ENCODE data around the gene ZFYVE21. TPM values are rescaled to one million over a fixed set of nuclear protein-coding genes. Genes with fewer than 3 reads are reported as not detected.

The ZFYVE21 gene
- total RNA-seq, 4 donors from 2014 or later: 121 to 180 (median 156) TPM

GRCh38 chr14:103685276-103686211 is 30.1 kb upstream of the ZFYVE21 start:
- 82% methylated on average over 23 of the region's 23 CpGs for WGBS
- no peak for DNase-seq (ENCODE audit: extremely low spot score)
- peaks cover 27 to 90% (median 83%) of the 10 kb centered on the region in 4 donors for H3K36me3 ChIP-seq
- H3K27me3 ChIP-seq: no peaks in the 10 kb centered on the region
- intact Hi-C loops (cut with DNase I): loop anchor here (10.0 kb wide), 1 partner anchor 111 kb away; no protein-coding TSS in a partner anchor
- no peak overlapping the region for H3K4me3 ChIP-seq
- peaks cover 15 to 44% (median 39%) of the 10 kb centered on the region in 4 donors for H3K4me1 ChIP-seq
- no peak for TF ChIP-seq POLR2AphosphoS5 (IDR thresholded peaks at IDR 0.05)
- no peak for TF ChIP-seq EP300 (IDR thresholded peaks at IDR 0.05)
- TF ChIP-seq, protein P1, sequence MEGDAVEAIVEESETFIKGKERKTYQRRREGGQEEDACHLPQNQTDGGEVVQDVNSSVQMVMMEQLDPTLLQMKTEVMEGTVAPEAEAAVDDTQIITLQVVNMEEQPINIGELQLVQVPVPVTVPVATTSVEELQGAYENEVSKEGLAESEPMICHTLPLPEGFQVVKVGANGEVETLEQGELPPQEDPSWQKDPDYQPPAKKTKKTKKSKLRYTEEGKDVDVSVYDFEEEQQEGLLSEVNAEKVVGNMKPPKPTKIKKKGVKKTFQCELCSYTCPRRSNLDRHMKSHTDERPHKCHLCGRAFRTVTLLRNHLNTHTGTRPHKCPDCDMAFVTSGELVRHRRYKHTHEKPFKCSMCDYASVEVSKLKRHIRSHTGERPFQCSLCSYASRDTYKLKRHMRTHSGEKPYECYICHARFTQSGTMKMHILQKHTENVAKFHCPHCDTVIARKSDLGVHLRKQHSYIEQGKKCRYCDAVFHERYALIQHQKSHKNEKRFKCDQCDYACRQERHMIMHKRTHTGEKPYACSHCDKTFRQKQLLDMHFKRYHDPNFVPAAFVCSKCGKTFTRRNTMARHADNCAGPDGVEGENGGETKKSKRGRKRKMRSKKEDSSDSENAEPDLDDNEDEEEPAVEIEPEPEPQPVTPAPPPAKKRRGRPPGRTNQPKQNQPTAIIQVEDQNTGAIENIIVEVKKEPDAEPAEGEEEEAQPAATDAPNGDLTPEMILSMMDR (IDR thresholded peaks at IDR 0.05): no peak
- TF ChIP-seq POLR2A (IDR thresholded peaks at IDR 0.05; ENCODE audit: low read depth): no peak
- H3K9me3 ChIP-seq: no peaks in the 10 kb centered on the region
- peak overlapping the region in 3 of 4 donors; percentile 1 to 37 (median 30) for H3K27ac ChIP-seq (replicated peaks in 1 of 4)

DNA sequence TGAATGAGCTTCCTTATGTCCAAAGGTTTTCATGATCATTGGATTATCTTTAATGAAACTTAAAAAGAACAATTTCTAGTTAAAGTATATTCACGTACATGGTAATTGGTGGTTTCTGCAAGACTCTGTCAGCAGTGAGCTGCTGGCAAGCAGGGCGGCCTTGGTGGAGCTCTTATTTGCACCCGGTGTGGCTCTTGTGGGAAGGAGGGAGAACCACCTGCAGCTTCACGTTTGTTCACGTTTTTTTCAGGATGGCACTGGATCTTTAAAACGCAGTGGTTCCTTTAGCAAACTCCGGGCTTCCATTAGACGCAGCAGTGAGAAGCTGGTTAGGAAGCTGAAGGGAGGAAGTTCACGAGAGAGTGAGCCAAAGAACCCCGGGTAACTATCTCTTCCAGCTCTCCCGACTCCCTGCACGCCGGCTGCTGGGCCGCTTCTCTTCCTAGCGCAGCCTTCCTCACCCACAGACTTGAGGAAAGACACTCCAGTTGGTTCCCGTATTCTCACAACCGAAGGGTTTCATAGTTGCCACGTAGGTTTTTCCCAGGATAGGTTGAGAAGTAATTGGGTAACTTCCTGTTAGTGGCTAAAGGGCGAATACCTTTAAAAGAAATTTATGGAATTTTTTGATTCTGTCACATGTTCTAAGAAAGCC is 28.7 kb upstream of the ZFYVE21 start:
- peaks cover 15 to 44% (median 39%) of the 10 kb centered on the region in 4 donors for H3K4me1 ChIP-seq
- H3K27ac ChIP-seq (replicated peaks in 1 of 4): no peak overlapping the region
- no peaks in the 10 kb centered on the region for H3K9me3 ChIP-seq
- H3K36me3 ChIP-seq: peaks cover 16 to 85% (median 75%) of the 10 kb centered on the region in 4 donors
- TF ChIP-seq EP300 (IDR thresholded peaks at IDR 0.05) (no peak), POLR2AphosphoS5 (IDR thresholded peaks at IDR 0.05) (no peak), POLR2A (IDR thresholded peaks at IDR 0.05; ENCODE audit: low read depth) (no peak)
- TF ChIP-seq, protein P1 (IDR thresholded peaks at IDR 0.05): no peak
- no peak for DNase-seq (ENCODE audit: extremely low spot score)
- intact Hi-C loops (cut with DNase I): loop anchor here (10.0 kb wide), 1 partner anchor 112 kb away; no protein-coding TSS in a partner anchor
- H3K27me3 ChIP-seq: no peaks in the 10 kb centered on the region
- no peak overlapping the region for H3K4me3 ChIP-seq
- 82% methylated on average over 19 of the region's 19 CpGs for WGBS

DNA sequence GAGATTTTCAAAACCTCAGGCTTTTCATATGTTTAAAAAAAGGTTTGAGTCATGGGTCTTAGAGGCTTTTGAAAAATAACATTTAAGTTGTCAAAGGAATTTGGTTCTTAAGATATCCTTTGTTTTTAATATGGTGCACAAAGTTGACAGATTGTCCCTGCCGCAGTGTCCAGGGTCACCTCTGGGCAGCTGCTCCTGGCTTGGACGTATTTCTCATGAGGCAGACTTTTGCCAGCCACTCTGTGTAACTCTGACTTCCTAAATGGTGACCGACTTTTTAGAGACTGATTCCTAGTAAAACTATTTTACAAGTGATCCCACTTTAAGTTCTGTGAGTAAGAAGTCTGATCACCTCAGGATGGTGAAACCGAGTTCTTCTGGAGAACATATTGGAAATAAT is 27.9 kb upstream of the ZFYVE21 start:
- no peak overlapping the region for H3K4me3 ChIP-seq
- 90% methylated on average over 4 of the region's 4 CpGs for WGBS
- DNase-seq (ENCODE audit: extremely low spot score): no peak
- H3K36me3 ChIP-seq: peaks cover 10 to 85% (median 76%) of the 10 kb centered on the region in 4 donors
- no peaks in the 10 kb centered on the region for H3K9me3 ChIP-seq
- H3K4me1 ChIP-seq: peaks cover 15 to 44% (median 39%) of the 10 kb centered on the region in 4 donors
- TF ChIP-seq POLR2AphosphoS5 (IDR thresholded peaks at IDR 0.05) (no peak), EP300 (IDR thresholded peaks at IDR 0.05) (no peak), POLR2A (IDR thresholded peaks at IDR 0.05; ENCODE audit: low read depth) (no peak)
- TF ChIP-seq, protein P1 (IDR thresholded peaks at IDR 0.05): no peak
- H3K27ac ChIP-seq (replicated peaks in 1 of 4): no peak overlapping the region
- intact Hi-C loops (cut with DNase I): loop anchor here (10.0 kb wide), 1 partner anchor 113 kb away; no protein-coding TSS in a partner anchor
- H3K27me3 ChIP-seq: no peaks in the 10 kb centered on the region

GRCh38 chr14:103688441-103688840 is 27.2 kb upstream of the ZFYVE21 start:
- TF ChIP-seq POLR2AphosphoS5 (IDR thresholded peaks at IDR 0.05): no peak
- no peak for TF ChIP-seq EP300 (IDR thresholded peaks at IDR 0.05)
- TF ChIP-seq, protein P1 (IDR thresholded peaks at IDR 0.05): no peak
- TF ChIP-seq POLR2A (IDR thresholded peaks at IDR 0.05; ENCODE audit: low read depth): no peak
- H3K27me3 ChIP-seq: no peaks in the 10 kb centered on the region
- H3K36me3 ChIP-seq: peaks cover 10 to 85% (median 76%) of the 10 kb centered on the region in 4 donors
- no peak for DNase-seq (ENCODE audit: extremely low spot score)
- peak overlapping the region in 1 of 4 donors; percentile 28 for H3K27ac ChIP-seq (replicated peaks in 1 of 4)
- no peak overlapping the region for H3K4me3 ChIP-seq
- intact Hi-C loops (cut with DNase I): loop anchor here (10.0 kb wide), 1 partner anchor 114 kb away; no protein-coding TSS in a partner anchor
- H3K4me1 ChIP-seq: peaks cover 15 to 44% (median 39%) of the 10 kb centered on the region in 4 donors
- no peaks in the 10 kb centered on the region for H3K9me3 ChIP-seq
- WGBS: 91% methylated on average over 5 of the region's 5 CpGs
